Neuronal stem cell (in vitro differentiated cells): Measurements from ENCODE around the gene CC2D2B.

Experiments used
- DNase-seq: peaks from one replicate; pipeline ENCODE4 v3.0.0-alpha.2; 2013; ENCODE audit warnings: low spot score
- H2AFZ ChIP-seq: one replicate; pipeline ENCODE4 v1.6.1; 2013; ENCODE audit warnings: mild to moderate bottlenecking, low read length, inconsistent platforms
- H2AK5ac ChIP-seq: 2 replicates; pipeline ENCODE4 v1.6.1; 2013; ENCODE audit warnings: low read depth, mild to moderate bottlenecking, inconsistent platforms, low read length, moderate library complexity, mixed read lengths
- H2BK120ac ChIP-seq: 2 replicates; pipeline ENCODE4 v1.6.1; 2013; ENCODE audit warnings: low read depth, mild to moderate bottlenecking, inconsistent platforms, low read length, moderate library complexity, mixed read lengths
- H2BK12ac ChIP-seq: one replicate; pipeline ENCODE4 v1.6.1; 2013; ENCODE audit warnings: low read length, inconsistent platforms
- H2BK15ac ChIP-seq: 2 replicates; pipeline ENCODE4 v1.6.1; 2013; ENCODE audit warnings: mild to moderate bottlenecking, low read length, inconsistent platforms, mixed read lengths
- H2BK5ac ChIP-seq: one replicate; pipeline ENCODE4 v1.6.1; 2013; ENCODE audit warnings: inconsistent platforms, mild to moderate bottlenecking, low read length, moderate library complexity
- H3K14ac ChIP-seq: one replicate; pipeline ENCODE4 v1.6.1; 2013; ENCODE audit warnings: low read length, inconsistent platforms
- H3K18ac ChIP-seq: 2 replicates; pipeline ENCODE4 v1.6.1; 2013; ENCODE audit warnings: low read length, inconsistent platforms
- H3K23ac ChIP-seq: 2 replicates; pipeline ENCODE4 v1.6.1; 2013; ENCODE audit warnings: low read depth, mild to moderate bottlenecking, mixed read lengths, low read length, inconsistent platforms; ENCODE audit not compliant: poor library complexity
- H3K27ac ChIP-seq: replicated peaks from 3 replicates; pipeline ENCODE4 v1.5.1; 2013; ENCODE audit warnings: low read length, inconsistent platforms
- H3K27me3 ChIP-seq, 3 experiments: 2 replicates each; pipeline ENCODE4 v1.6.1; 2013; ENCODE audit warnings: low read length in 3 of 3, mild to moderate bottlenecking in 2 of 3, inconsistent platforms in 1 of 3, low read depth in 1 of 3, mixed read lengths in 1 of 3, moderate library complexity in 1 of 3; ENCODE audit not compliant: control insufficient read depth in 3 of 3, insufficient read depth in 3 of 3
- H3K36me3 ChIP-seq, 2 donors: replicated peaks in 1 of 2; 2 replicates each; pipeline ENCODE4 v1.6.1; 2013; ENCODE audit warnings: low read length in 2 of 2; ENCODE audit not compliant: control insufficient read depth in 2 of 2, insufficient read depth in 2 of 2
- H3K4ac ChIP-seq: 2 replicates; pipeline ENCODE4 v1.6.1; 2013; ENCODE audit warnings: inconsistent platforms, mild to moderate bottlenecking, low read length, moderate library complexity
- H3K4me1 ChIP-seq, 2 donors: 1 replicate in 1 of 2; 2 replicates in 1 of 2; pipeline ENCODE4 v1.6.1; 2013; ENCODE audit warnings: low read length in 2 of 2, low read depth in 1 of 2; ENCODE audit not compliant: control insufficient read depth in 2 of 2, insufficient read depth in 1 of 2
- H3K4me2 ChIP-seq: one replicate; pipeline ENCODE4 v1.6.1; 2013; ENCODE audit warnings: mild to moderate bottlenecking, low read length, inconsistent platforms; ENCODE audit not compliant: insufficient read depth, poor library complexity, severe bottlenecking
- H3K4me3 ChIP-seq, 2 donors: 2 replicates each; pipeline ENCODE4 v1.5.1; 2013; ENCODE audit warnings: low read length in 2 of 2, mild to moderate bottlenecking in 2 of 2, inconsistent platforms in 1 of 2, moderate library complexity in 1 of 2
- H3K79me1 ChIP-seq: one replicate; pipeline ENCODE4 v1.6.1; 2013; ENCODE audit warnings: low read depth, mild to moderate bottlenecking, inconsistent platforms, low read length, moderate library complexity
- H3K9ac ChIP-seq: one replicate; pipeline ENCODE4 v1.6.1; 2013; ENCODE audit warnings: mild to moderate bottlenecking, low read depth, low read length, inconsistent platforms; ENCODE audit not compliant: poor library complexity
- H3K9me3 ChIP-seq, 2 donors: replicated peaks in 1 of 2; 2 replicates each; pipeline versions ENCODE3 to v1.6.1; 2013; ENCODE audit warnings: low read length in 2 of 2, mild to moderate bottlenecking in 2 of 2, inconsistent platforms in 1 of 2, low read depth in 1 of 2, mixed read lengths in 1 of 2, moderate library complexity in 1 of 2; ENCODE audit not compliant: control insufficient read depth in 2 of 2, insufficient read depth in 1 of 2
- H4K8ac ChIP-seq: one replicate; pipeline ENCODE4 v1.6.1; 2013; ENCODE audit warnings: low read depth, mild to moderate bottlenecking, inconsistent platforms, low read length, moderate library complexity
- H4K91ac ChIP-seq: one replicate; pipeline ENCODE4 v1.6.1; 2013; ENCODE audit warnings: low read length, low read depth, mild to moderate bottlenecking, inconsistent platforms; ENCODE audit not compliant: poor library complexity
- WGBS, 2 donors: extraction: QIAGEN DNeasy Blood & Tissue Kit; methylation state at CpG; one replicate each; pipeline ENCODE4 v1.1.7; 2013; ENCODE audit warnings: missing lambda C conversion rate in 2 of 2, mixed read lengths in 1 of 2; ENCODE audit not compliant: insufficient read length in 2 of 2, insufficient replicate concordance in 1 of 2; ENCODE audit errors: extremely low coverage in 2 of 2; 5-methylcytosine and 5-hydroxymethylcytosine counted together

Gene CC2D2B

GRCh38 chr10:96013956-96014355, 106.2 kb downstream of the CC2D2B start:
- Histone ChIP-seq H4K8ac (no peak overlapping the region), H3K79me1 (no peaks in the 10 kb centered on the region), H2BK120ac (no peak overlapping the region), H3K9ac (no peak overlapping the region), H2AFZ (no peak overlapping the region), H3K9me3 (no peaks in the 10 kb centered on the region), H3K18ac (no peak overlapping the region), H2BK12ac (no peak overlapping the region), H3K27me3 (peaks cover 0 to 14% (median 0%) of the 10 kb centered on the region in 3 experiments), H2BK5ac (no peak overlapping the region), H3K14ac (no peak overlapping the region), H3K36me3 (no peaks in the 10 kb centered on the region), H3K23ac (no peak overlapping the region), H3K4ac (no peak overlapping the region), H2BK15ac (no peak overlapping the region), H4K91ac (no peak overlapping the region), H2AK5ac (no peak overlapping the region), H3K4me3 (no peak overlapping the region), H3K4me1 (no peaks in the 10 kb centered on the region), H3K27ac (no peak overlapping the region), H3K4me2 (no peak overlapping the region)
- WGBS, 2 donors = no CpG with 5 or more reads among the region's 2 CpGs
- no peak for DNase-seq

GRCh38 chr10:96014473-96015102, 106.8 kb downstream of the CC2D2B start:
- H3K9ac ChIP-seq = no peak overlapping the region
- H4K8ac ChIP-seq = no peak overlapping the region
- H2BK15ac ChIP-seq = no peak overlapping the region
- no peak overlapping the region for H2BK120ac ChIP-seq
- no peak overlapping the region for H2AFZ ChIP-seq
- H3K27ac ChIP-seq = no peak overlapping the region
- H3K4me3 ChIP-seq = no peak overlapping the region
- H4K91ac ChIP-seq = no peak overlapping the region
- no peak overlapping the region for H2BK12ac ChIP-seq
- no peak overlapping the region for H3K14ac ChIP-seq
- H3K4ac ChIP-seq = no peak overlapping the region
- no peak overlapping the region for H3K4me2 ChIP-seq
- H3K9me3 ChIP-seq = no peaks in the 10 kb centered on the region
- no CpG with 5 or more reads among the region's 2 CpGs for WGBS, 2 donors
- H3K27me3 ChIP-seq = peaks cover 0 to 20% (median 0%) of the 10 kb centered on the region in 3 experiments
- no peaks in the 10 kb centered on the region for H3K36me3 ChIP-seq
- no peak overlapping the region for H2AK5ac ChIP-seq
- H3K23ac ChIP-seq = no peak overlapping the region
- DNase-seq = no peak
- no peak overlapping the region for H3K18ac ChIP-seq
- H2BK5ac ChIP-seq = no peak overlapping the region
- H3K79me1 ChIP-seq = no peaks in the 10 kb centered on the region
- H3K4me1 ChIP-seq = no peaks in the 10 kb centered on the region

- WGBS, 2 donors = no CpG with 5 or more reads among the region's 5 CpGs
- no peak overlapping the region for H4K91ac ChIP-seq
Observed at GRCh38 chr10:96017191-96017687, 109.5 kb downstream of the CC2D2B start.

GRCh38 chr10:96021332-96021731, 113.6 kb downstream of the CC2D2B start:
- no peak for DNase-seq
- no peak overlapping the region for H3K4ac ChIP-seq
- H3K4me3 ChIP-seq = no peak overlapping the region
- no peak overlapping the region for H2BK5ac ChIP-seq
- H3K14ac ChIP-seq = no peak overlapping the region
- H3K4me2 ChIP-seq = no peak overlapping the region
- no peaks in the 10 kb centered on the region for H3K4me1 ChIP-seq
- H4K91ac ChIP-seq = no peak overlapping the region
- no peaks in the 10 kb centered on the region for H3K9me3 ChIP-seq
- no peak overlapping the region for H2BK12ac ChIP-seq
- no peak overlapping the region for H3K23ac ChIP-seq
- no peaks in the 10 kb centered on the region for H3K79me1 ChIP-seq
- H4K8ac ChIP-seq = no peak overlapping the region
- H3K27me3 ChIP-seq = peaks cover 0 to 25% (median 0%) of the 10 kb centered on the region in 3 experiments
- no CpG with 5 or more reads among the region's 1 CpG for WGBS, 2 donors
- H3K9ac ChIP-seq = no peak overlapping the region
- H3K36me3 ChIP-seq = no peaks in the 10 kb centered on the region
- no peak overlapping the region for H3K27ac ChIP-seq
- H2AFZ ChIP-seq = no peak overlapping the region
- no peak overlapping the region for H3K18ac ChIP-seq
- H2BK120ac ChIP-seq = no peak overlapping the region
- no peak overlapping the region for H2BK15ac ChIP-seq
- H2AK5ac ChIP-seq = no peak overlapping the region

More at GRCh38 chr10:96017191-96017687, 109.5 kb downstream of the CC2D2B start:
- Histone ChIP-seq H3K9me3 (no peaks in the 10 kb centered on the region), H3K18ac (no peak overlapping the region), H3K4me2 (no peak overlapping the region), H3K4ac (no peak overlapping the region), H4K8ac (no peak overlapping the region), H2AK5ac (no peak overlapping the region), H3K14ac (no peak overlapping the region), H3K23ac (no peak overlapping the region), H2BK120ac (no peak overlapping the region), H2AFZ (no peak overlapping the region), H2BK12ac (no peak overlapping the region), H2BK15ac (no peak overlapping the region), H3K27me3 (peaks cover 0 to 19% (median 0%) of the 10 kb centered on the region in 3 experiments), H3K27ac (no peak overlapping the region), H3K4me1 (no peaks in the 10 kb centered on the region), H3K4me3 (no peak overlapping the region), H3K9ac (no peak overlapping the region), H3K79me1 (no peaks in the 10 kb centered on the region), H2BK5ac (no peak overlapping the region), H3K36me3 (no peaks in the 10 kb centered on the region)
- DNase-seq = peak; percentile 38
